IMR-90 (cell line): ENCODE measurements around the gene RASA1.

Experiments
- BHLHE40 ChIP-seq: fragments of 150-350 bp; IDR thresholded peaks from 2 replicates; pipeline ENCODE4 v1.6.1; 2016; ENCODE audit warnings: mild to moderate bottlenecking, low read depth, low read length
- FOS ChIP-seq: fragments of 150-350 bp; IDR thresholded peaks from 2 replicates; pipeline ENCODE4 v1.6.1; 2016; ENCODE audit warnings: low read depth, low read length
- POLR2A ChIP-seq: IDR thresholded peaks from 2 replicates; pipeline ENCODE4 v1.6.1; 2012; ENCODE audit warnings: mild to moderate bottlenecking, low read depth, low read length
- RAD21 ChIP-seq: IDR thresholded peaks from 2 replicates; pipeline ENCODE4 v1.6.1; 2012; ENCODE audit warnings: low read length, improper control_type of control experiment
- RFX5 ChIP-seq: IDR thresholded peaks from 2 replicates; pipeline ENCODE4 v1.8.0; 2012; ENCODE audit warnings: low read depth, mild to moderate bottlenecking, low read length, moderate library complexity
- TF ChIP-seq, protein P1 (sequence below): conservative IDR thresholded peaks from 2 replicates; pipeline ENCODE4 v1.5.1; 2012; ENCODE audit warnings: mild to moderate bottlenecking, low read depth, low read length, improper control_type of control experiment
- TF ChIP-seq, protein P2 (sequence below): fragments of 150-350 bp; IDR thresholded peaks from 2 replicates; pipeline ENCODE4 v1.6.1; 2017; ENCODE audit warnings: mild to moderate bottlenecking, antibody characterized with exemption, low read length, low read depth

DNA sequence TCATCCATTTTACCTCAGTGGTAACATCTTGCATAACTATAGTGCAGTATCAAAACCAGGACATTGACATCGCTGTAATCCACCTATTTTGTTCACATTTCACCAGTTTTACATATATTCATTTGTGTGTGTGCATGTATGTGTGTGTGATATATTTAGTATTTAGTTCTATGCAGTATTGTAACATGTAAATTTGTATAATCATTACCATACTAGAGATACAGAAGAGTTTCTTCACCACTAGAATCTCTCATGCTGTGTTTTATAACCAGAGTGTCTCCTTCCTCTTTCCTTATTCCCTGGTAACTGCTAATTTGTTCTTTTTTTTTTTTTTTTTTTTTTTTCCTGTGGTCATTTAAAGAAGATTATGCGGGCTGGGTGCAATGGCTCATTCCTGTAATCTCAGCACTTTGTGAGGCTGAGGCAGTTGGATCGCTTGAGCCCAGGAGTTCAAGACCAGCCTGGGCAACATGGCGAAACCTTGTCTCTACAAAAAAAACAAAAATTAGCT lies 11.0 kb downstream of the RASA1 start:
- TF ChIP-seq BHLHE40 (no peak), POLR2A (no peak), FOS (no peak), RFX5 (no peak), RAD21 (no peak)
- TF ChIP-seq, protein P1, sequence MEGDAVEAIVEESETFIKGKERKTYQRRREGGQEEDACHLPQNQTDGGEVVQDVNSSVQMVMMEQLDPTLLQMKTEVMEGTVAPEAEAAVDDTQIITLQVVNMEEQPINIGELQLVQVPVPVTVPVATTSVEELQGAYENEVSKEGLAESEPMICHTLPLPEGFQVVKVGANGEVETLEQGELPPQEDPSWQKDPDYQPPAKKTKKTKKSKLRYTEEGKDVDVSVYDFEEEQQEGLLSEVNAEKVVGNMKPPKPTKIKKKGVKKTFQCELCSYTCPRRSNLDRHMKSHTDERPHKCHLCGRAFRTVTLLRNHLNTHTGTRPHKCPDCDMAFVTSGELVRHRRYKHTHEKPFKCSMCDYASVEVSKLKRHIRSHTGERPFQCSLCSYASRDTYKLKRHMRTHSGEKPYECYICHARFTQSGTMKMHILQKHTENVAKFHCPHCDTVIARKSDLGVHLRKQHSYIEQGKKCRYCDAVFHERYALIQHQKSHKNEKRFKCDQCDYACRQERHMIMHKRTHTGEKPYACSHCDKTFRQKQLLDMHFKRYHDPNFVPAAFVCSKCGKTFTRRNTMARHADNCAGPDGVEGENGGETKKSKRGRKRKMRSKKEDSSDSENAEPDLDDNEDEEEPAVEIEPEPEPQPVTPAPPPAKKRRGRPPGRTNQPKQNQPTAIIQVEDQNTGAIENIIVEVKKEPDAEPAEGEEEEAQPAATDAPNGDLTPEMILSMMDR = no peak
- TF ChIP-seq, protein P2, sequence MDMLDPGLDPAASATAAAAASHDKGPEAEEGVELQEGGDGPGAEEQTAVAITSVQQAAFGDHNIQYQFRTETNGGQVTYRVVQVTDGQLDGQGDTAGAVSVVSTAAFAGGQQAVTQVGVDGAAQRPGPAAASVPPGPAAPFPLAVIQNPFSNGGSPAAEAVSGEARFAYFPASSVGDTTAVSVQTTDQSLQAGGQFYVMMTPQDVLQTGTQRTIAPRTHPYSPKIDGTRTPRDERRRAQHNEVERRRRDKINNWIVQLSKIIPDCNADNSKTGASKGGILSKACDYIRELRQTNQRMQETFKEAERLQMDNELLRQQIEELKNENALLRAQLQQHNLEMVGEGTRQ = no peak
